Ovary (tissue), 3 donors: ENCODE data around the gene DGKI.

Source experiments
- EP300 ChIP-seq: sonication (generic); formaldehyde crosslinking; IDR thresholded peaks from one replicate; pipeline ENCODE4 v1.6.1; 2017; ENCODE audit warnings: antibody characterized with exemption
- TF ChIP-seq, protein P1 (sequence below), 3 donors: fragments of 450-650 bp in 2 of 3; fragments of 200-600 bp in 1 of 3; IDR thresholded peaks; one replicate each; pipeline versions ENCODE4 v1.5.1 to v1.8.0; 2016 to 2022; ENCODE audit warnings: antibody characterized with exemption in 3 of 3, mild to moderate bottlenecking in 1 of 3
- donor health status: DM: no; HTN: no; CAD: no.

DNA sequence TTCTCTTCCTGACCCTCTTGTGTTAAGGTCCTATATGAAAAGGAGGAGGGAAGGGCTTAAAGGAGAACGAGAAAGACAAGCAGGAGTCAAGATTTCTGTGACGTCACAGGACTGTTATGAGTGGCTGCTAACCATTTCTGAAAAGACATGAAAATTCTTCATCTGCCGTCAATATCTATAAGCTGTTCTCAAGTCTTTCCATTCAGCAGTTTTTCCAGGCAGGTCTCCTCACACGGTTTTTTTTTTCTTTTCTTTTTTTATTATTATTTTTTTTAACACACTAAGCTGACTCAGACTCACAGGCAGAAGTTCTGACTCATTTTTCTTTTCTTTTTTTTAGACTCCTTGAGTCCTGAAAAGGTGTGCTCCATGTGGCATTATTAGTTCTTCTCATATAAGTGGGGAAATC, 72.0 kb downstream of the DGKI start:
- TF ChIP-seq, protein P1, sequence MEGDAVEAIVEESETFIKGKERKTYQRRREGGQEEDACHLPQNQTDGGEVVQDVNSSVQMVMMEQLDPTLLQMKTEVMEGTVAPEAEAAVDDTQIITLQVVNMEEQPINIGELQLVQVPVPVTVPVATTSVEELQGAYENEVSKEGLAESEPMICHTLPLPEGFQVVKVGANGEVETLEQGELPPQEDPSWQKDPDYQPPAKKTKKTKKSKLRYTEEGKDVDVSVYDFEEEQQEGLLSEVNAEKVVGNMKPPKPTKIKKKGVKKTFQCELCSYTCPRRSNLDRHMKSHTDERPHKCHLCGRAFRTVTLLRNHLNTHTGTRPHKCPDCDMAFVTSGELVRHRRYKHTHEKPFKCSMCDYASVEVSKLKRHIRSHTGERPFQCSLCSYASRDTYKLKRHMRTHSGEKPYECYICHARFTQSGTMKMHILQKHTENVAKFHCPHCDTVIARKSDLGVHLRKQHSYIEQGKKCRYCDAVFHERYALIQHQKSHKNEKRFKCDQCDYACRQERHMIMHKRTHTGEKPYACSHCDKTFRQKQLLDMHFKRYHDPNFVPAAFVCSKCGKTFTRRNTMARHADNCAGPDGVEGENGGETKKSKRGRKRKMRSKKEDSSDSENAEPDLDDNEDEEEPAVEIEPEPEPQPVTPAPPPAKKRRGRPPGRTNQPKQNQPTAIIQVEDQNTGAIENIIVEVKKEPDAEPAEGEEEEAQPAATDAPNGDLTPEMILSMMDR (IDR thresholded peaks at IDR 0.05): no peak
- no peak for TF ChIP-seq EP300
